Activated naive CD8-positive, alpha-beta T cell (primary cell): Measurements from ENCODE around the gene SH3TC1.

ENCODE experiments used
- H3K27ac Mint-ChIP-seq: one replicate; pipeline ENCODE4 v1.8.0; 2021; ENCODE audit warnings: mixed read lengths
- H3K27me3 Mint-ChIP-seq: one replicate; pipeline ENCODE4 v1.8.0; 2021; ENCODE audit warnings: mixed read lengths
- H3K36me3 Mint-ChIP-seq: one replicate; pipeline ENCODE4 v1.8.0; 2021; ENCODE audit warnings: mixed read lengths
- H3K4me1 Mint-ChIP-seq: one replicate; pipeline ENCODE4 v1.8.0; 2021; ENCODE audit warnings: low read depth, mixed read lengths
- H3K4me3 Mint-ChIP-seq: one replicate; pipeline ENCODE4 v1.8.0; 2021; ENCODE audit warnings: mild to moderate bottlenecking, mixed read lengths
- H3K9me3 Mint-ChIP-seq: one replicate; pipeline ENCODE4 v1.8.0; 2021; ENCODE audit warnings: low read depth, mixed read lengths

The SH3TC1 gene

GRCh38 chr4:8240211-8241041 is 41.3 kb downstream of the SH3TC1 start:
- no peaks in the 10 kb centered on the region for H3K9me3 Mint-ChIP-seq
- no peak overlapping the region for H3K4me3 Mint-ChIP-seq
- H3K36me3 Mint-ChIP-seq: peaks cover 3% of the 10 kb centered on the region
- peaks cover 6% of the 10 kb centered on the region for H3K4me1 Mint-ChIP-seq
- no peak overlapping the region for H3K27ac Mint-ChIP-seq
- no peaks in the 10 kb centered on the region for H3K27me3 Mint-ChIP-seq

- peaks cover 3% of the 10 kb centered on the region for H3K36me3 Mint-ChIP-seq
- H3K27me3 Mint-ChIP-seq: no peaks in the 10 kb centered on the region
- H3K9me3 Mint-ChIP-seq: no peaks in the 10 kb centered on the region
- no peak overlapping the region for H3K27ac Mint-ChIP-seq
- H3K4me1 Mint-ChIP-seq: peaks cover 6% of the 10 kb centered on the region
- H3K4me3 Mint-ChIP-seq: no peak overlapping the region
Observed at GRCh38 chr4:8241211-8241779, 42.2 kb downstream of the SH3TC1 start.

GRCh38 chr4:8241895-8242696 is 43.0 kb downstream of the SH3TC1 start:
- Mint-ChIP-seq H3K4me3 (no peak overlapping the region), H3K36me3 (peaks cover 3% of the 10 kb centered on the region), H3K9me3 (no peaks in the 10 kb centered on the region), H3K27ac (no peak overlapping the region), H3K4me1 (peaks cover 6% of the 10 kb centered on the region), H3K27me3 (no peaks in the 10 kb centered on the region)

- peaks cover 3% of the 10 kb centered on the region for H3K36me3 Mint-ChIP-seq
- H3K27ac Mint-ChIP-seq: no peak overlapping the region
- H3K27me3 Mint-ChIP-seq: no peaks in the 10 kb centered on the region
- no peak overlapping the region for H3K4me3 Mint-ChIP-seq
- H3K4me1 Mint-ChIP-seq: peaks cover 6% of the 10 kb centered on the region
- H3K9me3 Mint-ChIP-seq: no peaks in the 10 kb centered on the region
Observed at GRCh38 chr4:8242782-8243560, 43.9 kb downstream of the SH3TC1 start.

- Mint-ChIP-seq H3K27me3 (no peaks in the 10 kb centered on the region), H3K4me1 (peaks cover 6% of the 10 kb centered on the region), H3K9me3 (no peaks in the 10 kb centered on the region), H3K4me3 (no peak overlapping the region), H3K27ac (no peak overlapping the region), H3K36me3 (peaks cover 3% of the 10 kb centered on the region)
Observed at GRCh38 chr4:8244001-8244757, 45.1 kb downstream of the SH3TC1 start.

- H3K4me1 Mint-ChIP-seq: peaks cover 6% of the 10 kb centered on the region
- peaks cover 3% of the 10 kb centered on the region for H3K36me3 Mint-ChIP-seq
- H3K4me3 Mint-ChIP-seq: no peak overlapping the region
- H3K27me3 Mint-ChIP-seq: no peaks in the 10 kb centered on the region
- no peaks in the 10 kb centered on the region for H3K9me3 Mint-ChIP-seq
- H3K27ac Mint-ChIP-seq: no peak overlapping the region
Observed at GRCh38 chr4:8244931-8245460, 45.9 kb downstream of the SH3TC1 start.

- no peak overlapping the region for H3K27ac Mint-ChIP-seq
- no peaks in the 10 kb centered on the region for H3K9me3 Mint-ChIP-seq
- no peaks in the 10 kb centered on the region for H3K27me3 Mint-ChIP-seq
- H3K4me1 Mint-ChIP-seq: peaks cover 6% of the 10 kb centered on the region
- H3K4me3 Mint-ChIP-seq: no peak overlapping the region
- H3K36me3 Mint-ChIP-seq: peaks cover 3% of the 10 kb centered on the region
Observed at GRCh38 chr4:8245884-8246833, 47.1 kb downstream of the SH3TC1 start.

- Mint-ChIP-seq H3K27ac (no peak overlapping the region), H3K27me3 (no peaks in the 10 kb centered on the region), H3K36me3 (no peaks in the 10 kb centered on the region), H3K9me3 (no peaks in the 10 kb centered on the region), H3K4me3 (no peak overlapping the region), H3K4me1 (no peaks in the 10 kb centered on the region)
Observed at GRCh38 chr4:8247047-8247930, 48.2 kb downstream of the SH3TC1 start.

GRCh38 chr4:8248091-8248490 is 49.0 kb downstream of the SH3TC1 start:
- Mint-ChIP-seq H3K27ac (no peak overlapping the region), H3K27me3 (no peaks in the 10 kb centered on the region), H3K4me1 (no peaks in the 10 kb centered on the region), H3K4me3 (no peak overlapping the region), H3K36me3 (no peaks in the 10 kb centered on the region), H3K9me3 (no peaks in the 10 kb centered on the region)

GRCh38 chr4:8250227-8250626 is 51.1 kb downstream of the SH3TC1 start:
- H3K9me3 Mint-ChIP-seq: no peaks in the 10 kb centered on the region
- H3K27me3 Mint-ChIP-seq: no peaks in the 10 kb centered on the region
- no peak overlapping the region for H3K4me3 Mint-ChIP-seq
- H3K4me1 Mint-ChIP-seq: no peaks in the 10 kb centered on the region
- no peak overlapping the region for H3K27ac Mint-ChIP-seq
- no peaks in the 10 kb centered on the region for H3K36me3 Mint-ChIP-seq

GRCh38 chr4:8250637-8251036 is 51.5 kb downstream of the SH3TC1 start:
- H3K4me3 Mint-ChIP-seq: no peak overlapping the region
- H3K36me3 Mint-ChIP-seq: no peaks in the 10 kb centered on the region
- no peaks in the 10 kb centered on the region for H3K27me3 Mint-ChIP-seq
- no peak overlapping the region for H3K27ac Mint-ChIP-seq
- H3K9me3 Mint-ChIP-seq: no peaks in the 10 kb centered on the region
- H3K4me1 Mint-ChIP-seq: no peaks in the 10 kb centered on the region

GRCh38 chr4:8251110-8251883 is 52.2 kb downstream of the SH3TC1 start:
- Mint-ChIP-seq H3K4me1 (no peaks in the 10 kb centered on the region), H3K27me3 (no peaks in the 10 kb centered on the region), H3K36me3 (no peaks in the 10 kb centered on the region), H3K9me3 (no peaks in the 10 kb centered on the region), H3K4me3 (no peak overlapping the region), H3K27ac (no peak overlapping the region)
